Right renal cortex interstitium (tissue), 3 donors: ENCODE data around the gene SPRED2. TPM values are rescaled to one million over a fixed set of nuclear protein-coding genes. Genes with fewer than 3 reads are reported as not detected.

Source experiments
- DNase-seq, 3 donors: peaks; one replicate each; pipeline ENCODE4 v3.0.0-alpha.2; 2013; ENCODE audit warnings: low read depth in 3 of 3, low spot score in 2 of 3
- polyA plus RNA-seq, 3 donors: library from polyadenylated mRNA; unstranded; fragments of 120-200 nt; gene quantifications; one replicate each; pipeline ENCODE4 v1.2.1, GENCODE V29; 2013; ENCODE audit not compliant: insufficient read length in 3 of 3

Gene SPRED2
- polyA plus RNA-seq, 3 donors = 36.0 to 38.3 (median 37.2) TPM

- no peak for DNase-seq
These were observed 61.9 kb downstream of the SPRED2 start for GRCh38 chr2:65370387-65371073.

- no peak for DNase-seq
These were observed 62.4 kb downstream of the SPRED2 start for GRCh38 chr2:65369980-65370379.

DNA sequence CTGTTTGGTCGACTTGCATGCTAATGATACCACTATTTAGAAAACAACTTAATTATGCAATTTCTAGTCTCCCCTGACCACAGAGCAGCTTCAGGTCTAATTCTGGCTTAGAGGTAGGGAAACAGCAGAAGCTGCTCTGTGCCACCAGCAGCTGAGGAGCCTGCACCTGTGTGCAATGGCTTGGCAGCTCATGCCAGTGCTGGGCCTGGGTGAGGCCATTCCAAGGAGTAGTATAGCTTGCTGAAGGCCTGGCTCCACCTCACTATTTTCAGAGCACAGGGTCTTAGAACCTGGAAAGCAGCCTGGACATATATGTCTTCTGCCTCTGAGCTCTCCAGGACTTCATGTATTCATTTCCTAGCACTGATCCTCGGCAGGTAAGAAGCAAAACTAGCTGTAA is 62.8 kb downstream of the SPRED2 start:
- no peak for DNase-seq

GRCh38 chr2:65368468-65368867 is 63.9 kb downstream of the SPRED2 start:
- DNase-seq = no peak

DNA sequence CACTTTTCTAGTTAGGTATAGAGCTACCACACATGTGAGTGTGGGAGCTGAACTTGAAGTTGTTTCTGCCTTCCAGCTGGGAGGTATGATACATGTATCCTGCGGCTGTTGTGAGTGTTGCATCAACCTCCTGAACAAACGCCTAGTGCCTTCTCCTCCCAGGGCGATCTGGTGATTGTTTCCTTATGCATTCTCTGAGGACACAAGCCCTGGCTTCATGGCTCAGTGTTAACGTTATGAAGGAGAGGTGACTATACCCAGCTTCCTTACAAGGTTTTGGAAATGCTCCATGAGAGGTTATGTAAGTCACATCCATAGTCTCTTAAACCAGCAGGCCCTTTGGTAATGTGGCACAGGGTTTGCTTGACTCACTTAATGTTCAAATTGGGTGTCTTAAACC is 64.9 kb downstream of the SPRED2 start:
- DNase-seq = no peak

GRCh38 chr2:65366595-65367125 is 65.7 kb downstream of the SPRED2 start:
- no peak for DNase-seq

GRCh38 chr2:65364986-65365733 is 67.2 kb downstream of the SPRED2 start:
- DNase-seq = no peak

GRCh38 chr2:65363879-65364666 is 68.3 kb downstream of the SPRED2 start:
- DNase-seq = no peak

DNA sequence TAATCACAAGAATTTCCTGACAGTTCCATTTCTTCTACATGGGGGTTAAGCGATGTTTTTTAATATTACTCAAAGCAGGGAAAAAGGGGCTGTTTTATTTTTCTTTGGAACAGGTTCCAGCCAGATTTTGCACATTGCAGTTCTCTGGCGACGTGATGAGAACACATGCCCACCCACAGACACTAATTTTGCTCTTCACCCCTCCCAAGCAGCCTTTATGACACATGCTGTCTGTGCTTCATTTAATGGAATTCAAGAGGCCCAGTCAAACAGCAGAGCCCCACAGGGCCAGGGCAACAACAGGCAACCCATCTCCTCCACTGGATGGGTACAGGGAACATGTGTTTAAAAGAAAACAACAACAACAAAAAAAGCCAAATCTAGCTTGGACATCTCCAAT is 70.8 kb downstream of the SPRED2 start:
- no peak for DNase-seq

- DNase-seq = no peak
These were observed 72.0 kb downstream of the SPRED2 start for GRCh38 chr2:65360441-65360840.

DNA sequence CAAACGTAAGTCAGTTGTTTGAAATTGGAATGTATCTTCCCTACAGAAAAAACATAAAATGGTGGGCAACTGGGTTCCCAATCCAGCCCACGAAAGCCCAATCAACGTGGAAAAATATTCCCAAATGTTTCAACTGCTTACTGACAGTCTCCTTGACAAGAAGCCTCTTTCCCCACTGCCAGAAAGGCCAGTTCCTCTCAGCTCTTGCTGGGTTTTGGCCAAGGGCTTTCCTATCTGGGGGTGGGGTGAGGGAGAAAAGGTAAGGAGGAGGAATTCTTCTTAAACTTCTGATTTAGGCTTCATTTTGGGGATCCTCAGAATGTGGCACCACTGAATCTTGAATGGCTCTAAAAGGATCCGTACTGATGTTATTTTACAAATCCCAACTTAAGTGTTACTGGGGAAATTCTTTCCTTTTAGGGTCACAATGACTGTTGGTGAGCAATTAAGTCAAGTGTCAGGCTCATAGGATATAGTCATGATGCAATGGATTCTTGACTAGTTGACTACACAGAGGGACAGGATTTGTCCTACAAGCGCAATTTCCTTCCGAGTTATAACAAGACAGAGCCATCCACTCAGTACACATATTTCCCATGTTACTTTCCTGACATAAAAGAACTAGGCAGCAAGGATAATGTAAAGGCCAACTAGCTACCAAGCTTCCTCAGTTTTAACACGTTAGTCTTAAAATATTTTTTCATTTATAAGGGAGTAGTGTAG is 73.6 kb downstream of the SPRED2 start:
- no peak for DNase-seq

DNA sequence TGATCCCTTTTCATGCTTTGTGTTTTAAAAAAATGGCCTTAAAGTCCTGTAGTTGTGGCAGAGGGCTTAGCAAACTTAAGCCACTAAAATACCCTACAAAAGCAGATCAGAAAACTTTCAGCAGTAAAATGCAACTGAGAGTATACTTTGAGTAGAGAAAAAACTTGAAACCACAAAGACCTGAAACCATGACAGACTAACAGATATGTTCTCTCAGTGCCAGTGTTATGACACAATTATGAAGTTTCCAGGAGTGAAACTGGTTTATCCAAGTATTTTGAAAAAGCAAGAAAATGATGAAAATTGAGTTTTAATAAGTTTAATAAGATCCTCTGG is 74.5 kb downstream of the SPRED2 start:
- DNase-seq = no peak

DNA sequence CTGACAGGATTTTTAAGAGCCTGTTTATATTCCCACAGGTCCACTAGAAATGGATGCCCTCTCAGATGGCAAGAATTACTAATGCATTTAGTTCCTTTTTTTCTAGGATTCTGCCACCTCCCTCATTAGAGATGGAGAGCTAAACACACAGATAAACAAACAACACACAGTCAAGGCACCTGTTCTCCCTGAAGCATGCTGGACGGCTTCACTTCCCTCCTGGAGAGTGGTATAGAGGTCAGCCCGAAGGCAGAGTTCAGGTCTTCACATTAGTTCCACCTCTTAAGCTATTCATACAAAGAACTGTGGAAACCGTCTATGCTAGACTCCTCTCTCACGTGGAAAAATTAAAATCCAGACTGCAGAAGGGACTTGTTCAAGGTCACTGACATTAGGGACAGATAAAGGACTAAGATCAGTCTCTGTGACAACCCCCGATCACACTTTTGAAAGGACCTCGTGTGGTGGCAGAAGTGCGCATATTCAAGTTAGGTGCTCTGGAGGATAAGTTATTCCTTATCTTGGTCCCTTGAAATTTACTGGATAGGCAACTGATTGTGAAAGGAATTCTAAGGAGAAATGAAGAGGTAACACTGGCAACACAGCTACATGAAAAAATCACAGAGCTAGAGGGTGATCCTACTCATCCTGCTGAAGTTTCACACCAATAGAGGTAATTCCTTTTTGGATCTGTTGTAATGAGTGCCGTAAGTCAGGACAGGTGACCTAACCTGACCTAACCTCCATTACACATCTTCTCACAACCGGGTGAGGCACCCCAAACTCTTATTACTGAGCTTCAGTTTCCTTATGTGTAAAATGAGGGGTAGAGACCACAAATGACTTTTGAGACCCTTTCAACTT is 75.1 kb downstream of the SPRED2 start:
- DNase-seq = no peak

GRCh38 chr2:65355186-65355831 is 77.1 kb downstream of the SPRED2 start:
- no peak for DNase-seq

GRCh38 chr2:65354773-65355172 is 77.6 kb downstream of the SPRED2 start:
- DNase-seq = no peak

DNA sequence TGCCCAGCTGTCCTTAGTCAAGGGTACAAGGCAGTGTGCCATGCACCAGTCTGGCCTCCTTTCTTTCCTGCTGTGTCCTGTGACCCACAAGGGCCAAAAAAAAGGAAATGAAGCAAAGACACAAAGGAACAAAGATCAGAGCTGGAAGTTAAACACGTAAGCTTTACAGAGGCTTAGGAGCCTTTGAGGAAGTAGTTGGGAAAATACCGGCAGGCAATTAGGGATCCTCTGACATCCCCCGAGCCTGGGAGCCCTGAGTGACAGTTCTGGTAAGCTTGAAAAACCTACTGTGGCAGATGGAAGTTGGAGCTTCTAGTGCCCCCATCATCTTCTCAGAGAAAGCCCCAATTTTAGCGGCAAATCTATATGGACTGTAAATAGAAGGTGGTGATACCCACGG is 78.5 kb downstream of the SPRED2 start:
- DNase-seq = no peak

GRCh38 chr2:65353046-65353445 is 79.4 kb downstream of the SPRED2 start:
- DNase-seq = no peak

GRCh38 chr2:65351948-65352595 is 80.3 kb downstream of the SPRED2 start:
- no peak for DNase-seq
